ENCODE data around the gene CMTM8. TPM values are rescaled to one million over a fixed set of nuclear protein-coding genes. Genes with fewer than 3 reads are reported as not detected.
A peak's percentile ranks its signal among the peaks of the same experiment; 100 is the strongest.
"Not testable (repeated sequence)": the region's sequence is repeated elsewhere in the genome, so short reads cannot be mapped to it uniquely, and the experiment has no call there.

The CMTM8 gene
- total RNA-seq (1 to 10 TPM; 2.9 to 6.8 TPM), polyA plus RNA-seq (1 to 10 TPM in 1 of 2 donors, under 1 TPM in 1; 0.63 to 1.8 TPM)
- long read RNA-seq, donor 1, partial matches to known transcripts, result 0 of 8 reads
- long read RNA-seq, donor 1, other reads (novel, unspliced or antisense), result 7 of 8 reads
- long read RNA-seq, donor 2, transcript CMTM8-201 (4 exons, 1,174 nt), result major isoform, 5 of 11 reads
- long read RNA-seq, donor 2, partial matches to known transcripts, result 0 of 11 reads
- long read RNA-seq, donor 2, other reads (novel, unspliced or antisense), result 6 of 11 reads

- Histone ChIP-seq H3K27ac (ENCODE audit: low read depth in 1 of 2, low read length in 2 of 2) (no peak within 1 kb of the TSS), H3K9me3 (ENCODE audit: control insufficient read depth, low read length) (peaks cover 1% of the 10 kb centered on the region), H3K27me3 (ENCODE audit: control insufficient read depth in 1 of 2, insufficient read depth in 2 of 2, low read length in 1 of 2) (no peaks in the 10 kb centered on the region), H3K4me3 (ENCODE audit: low read length in 2 of 2) (peak within 1 kb of the TSS; percentile 80 to 86), H3K36me3 (ENCODE audit: control insufficient read depth in 1 of 2, insufficient read depth in 2 of 2, low read length in 1 of 2) (no peaks in the 10 kb centered on the region), H3K4me1 (ENCODE audit: control insufficient read depth in 1 of 2, insufficient read depth in 2 of 2, low read length in 2 of 2) (no peaks in the 10 kb centered on the region)
- DNase-seq, result peak; percentile 66 to 84
- peak; percentile 77 for ATAC-seq (ENCODE audit: low FRiP score)
- intact Hi-C loops (cut with DNase I), result no loop called here
- 1% methylated on average over 49 to 96 of the region's 96 CpGs for WGBS, 2 donors
Observed at GRCh38 chr3:32238453-32239306, at the start of gene CMTM8. Gene CMTM8, plus strand, starts transcription at chr3:32238680. Its CDS starts 293 bp downstream, at chr3:32238973.

- intact Hi-C loops (cut with DNase I), result no loop called here
Observed at GRCh38 chr3:32189693-32190092, 48.8 kb upstream of the CMTM8 start.

GRCh38 chr3:32190556-32190955, 47.9 kb upstream of the CMTM8 start:
- H3K27ac ChIP-seq (ENCODE audit: low read depth in 1 of 2, low read length in 2 of 2); H3K4me3 ChIP-seq (ENCODE audit: low read length in 2 of 2); ATAC-seq (ENCODE audit: low FRiP score); H3K4me1 ChIP-seq (ENCODE audit: control insufficient read depth in 1 of 2, insufficient read depth in 2 of 2, low read length in 2 of 2); intact Hi-C loops (cut with DNase I); H3K36me3 ChIP-seq (ENCODE audit: control insufficient read depth in 1 of 2, insufficient read depth in 2 of 2, low read length in 1 of 2); H3K9me3 ChIP-seq (ENCODE audit: control insufficient read depth, low read length); H3K27me3 ChIP-seq (ENCODE audit: control insufficient read depth in 1 of 2, insufficient read depth in 2 of 2, low read length in 1 of 2); DNase-seq: not testable (repeated sequence)
- WGBS, 2 donors, result 85 to 86% methylated on average over 6 of the region's 6 CpGs

More at GRCh38 chr3:32189693-32190092, 48.8 kb upstream of the CMTM8 start:
- H3K27ac ChIP-seq (ENCODE audit: low read depth in 1 of 2, low read length in 2 of 2), result no peak overlapping the region
- no peak for DNase-seq
- no peak overlapping the region for H3K4me3 ChIP-seq (ENCODE audit: low read length in 2 of 2)
- no peak for ATAC-seq (ENCODE audit: low FRiP score)
- H3K27me3 ChIP-seq (ENCODE audit: control insufficient read depth in 1 of 2, insufficient read depth in 2 of 2, low read length in 1 of 2), result no peaks in the 10 kb centered on the region
- WGBS, 2 donors, result 58 to 65% methylated on average over 3 of the region's 3 CpGs
- H3K9me3 ChIP-seq (ENCODE audit: control insufficient read depth, low read length), result peaks cover 2% of the 10 kb centered on the region
- H3K4me1 ChIP-seq (ENCODE audit: control insufficient read depth in 1 of 2, insufficient read depth in 2 of 2, low read length in 2 of 2), result no peaks in the 10 kb centered on the region
- peaks cover 0 to 1% of the 10 kb centered on the region in 2 donors for H3K36me3 ChIP-seq (ENCODE audit: control insufficient read depth in 1 of 2, insufficient read depth in 2 of 2, low read length in 1 of 2)

GRCh38 chr3:32193101-32193500, 45.4 kb upstream of the CMTM8 start:
- ATAC-seq (ENCODE audit: low FRiP score) (no peak), DNase-seq (no peak)
- no peaks in the 10 kb centered on the region for H3K27me3 ChIP-seq (ENCODE audit: control insufficient read depth in 1 of 2, insufficient read depth in 2 of 2, low read length in 1 of 2)
- H3K4me1 ChIP-seq (ENCODE audit: control insufficient read depth in 1 of 2, insufficient read depth in 2 of 2, low read length in 2 of 2), result no peaks in the 10 kb centered on the region
- H3K4me3 ChIP-seq (ENCODE audit: low read length in 2 of 2), result no peak overlapping the region
- H3K9me3 ChIP-seq (ENCODE audit: control insufficient read depth, low read length), result peaks cover 2% of the 10 kb centered on the region
- no peak overlapping the region for H3K27ac ChIP-seq (ENCODE audit: low read depth in 1 of 2, low read length in 2 of 2)
- peaks cover 0 to 1% of the 10 kb centered on the region in 2 donors for H3K36me3 ChIP-seq (ENCODE audit: control insufficient read depth in 1 of 2, insufficient read depth in 2 of 2, low read length in 1 of 2)
- intact Hi-C loops (cut with DNase I), result no loop called here

- WGBS, 2 donors, result 74 to 88% methylated on average over 1 of the region's 1 CpG
- Histone ChIP-seq H3K27me3 (ENCODE audit: control insufficient read depth in 1 of 2, insufficient read depth in 2 of 2, low read length in 1 of 2) (no peaks in the 10 kb centered on the region), H3K27ac (ENCODE audit: low read depth in 1 of 2, low read length in 2 of 2) (no peak overlapping the region), H3K36me3 (ENCODE audit: control insufficient read depth in 1 of 2, insufficient read depth in 2 of 2, low read length in 1 of 2) (peaks cover 0 to 1% of the 10 kb centered on the region in 2 donors), H3K9me3 (ENCODE audit: control insufficient read depth, low read length) (peaks cover under 1% of the 10 kb centered on the region), H3K4me1 (ENCODE audit: control insufficient read depth in 1 of 2, insufficient read depth in 2 of 2, low read length in 2 of 2) (no peaks in the 10 kb centered on the region), H3K4me3 (ENCODE audit: low read length in 2 of 2) (no peak overlapping the region)
- intact Hi-C loops (cut with DNase I), result no loop called here
- DNase-seq (no peak), ATAC-seq (ENCODE audit: low FRiP score) (no peak)
Observed at GRCh38 chr3:32194653-32195052, 43.8 kb upstream of the CMTM8 start.

GRCh38 chr3:32195995-32196540, 42.4 kb upstream of the CMTM8 start:
- Histone ChIP-seq H3K9me3 (ENCODE audit: control insufficient read depth, low read length) (no peaks in the 10 kb centered on the region), H3K27ac (ENCODE audit: low read depth in 1 of 2, low read length in 2 of 2) (no peak overlapping the region), H3K36me3 (ENCODE audit: control insufficient read depth in 1 of 2, insufficient read depth in 2 of 2, low read length in 1 of 2) (no peaks in the 10 kb centered on the region), H3K4me1 (ENCODE audit: control insufficient read depth in 1 of 2, insufficient read depth in 2 of 2, low read length in 2 of 2) (no peaks in the 10 kb centered on the region), H3K4me3 (ENCODE audit: low read length in 2 of 2) (no peak overlapping the region), H3K27me3 (ENCODE audit: control insufficient read depth in 1 of 2, insufficient read depth in 2 of 2, low read length in 1 of 2) (no peaks in the 10 kb centered on the region)
- intact Hi-C loops (cut with DNase I), result no loop called here
- ATAC-seq (ENCODE audit: low FRiP score) (no peak), DNase-seq (no peak)
- WGBS, 2 donors, result 86 to 89% methylated on average over 4 of the region's 4 CpGs

GRCh38 chr3:32197991-32198390, 40.5 kb upstream of the CMTM8 start:
- H3K9me3 ChIP-seq (ENCODE audit: control insufficient read depth, low read length), result no peaks in the 10 kb centered on the region
- no peaks in the 10 kb centered on the region for H3K27me3 ChIP-seq (ENCODE audit: control insufficient read depth in 1 of 2, insufficient read depth in 2 of 2, low read length in 1 of 2)
- intact Hi-C loops (cut with DNase I), result no loop called here
- no peaks in the 10 kb centered on the region for H3K36me3 ChIP-seq (ENCODE audit: control insufficient read depth in 1 of 2, insufficient read depth in 2 of 2, low read length in 1 of 2)
- ATAC-seq (ENCODE audit: low FRiP score) (no peak), DNase-seq (no peak)
- H3K4me3 ChIP-seq (ENCODE audit: low read length in 2 of 2), result no peak overlapping the region
- H3K4me1 ChIP-seq (ENCODE audit: control insufficient read depth in 1 of 2, insufficient read depth in 2 of 2, low read length in 2 of 2), result no peaks in the 10 kb centered on the region
- WGBS, 2 donors, result 98 to 100% methylated on average over 1 of the region's 1 CpG
- H3K27ac ChIP-seq (ENCODE audit: low read depth in 1 of 2, low read length in 2 of 2), result no peak overlapping the region

- ATAC-seq (ENCODE audit: low FRiP score), result no peak
- WGBS, 2 donors, result 94 to 98% methylated on average over 3 of the region's 3 CpGs
- intact Hi-C loops (cut with DNase I), result no loop called here
Observed at GRCh38 chr3:32198714-32199113, 39.8 kb upstream of the CMTM8 start.

More at GRCh38 chr3:32198714-32199113, 39.8 kb upstream of the CMTM8 start:
- Histone ChIP-seq H3K27me3 (ENCODE audit: control insufficient read depth in 1 of 2, insufficient read depth in 2 of 2, low read length in 1 of 2) (no peaks in the 10 kb centered on the region), H3K27ac (ENCODE audit: low read depth in 1 of 2, low read length in 2 of 2) (no peak overlapping the region), H3K9me3 (ENCODE audit: control insufficient read depth, low read length) (no peaks in the 10 kb centered on the region), H3K4me3 (ENCODE audit: low read length in 2 of 2) (no peak overlapping the region), H3K4me1 (ENCODE audit: control insufficient read depth in 1 of 2, insufficient read depth in 2 of 2, low read length in 2 of 2) (no peaks in the 10 kb centered on the region), H3K36me3 (ENCODE audit: control insufficient read depth in 1 of 2, insufficient read depth in 2 of 2, low read length in 1 of 2) (no peaks in the 10 kb centered on the region)
- no peak for DNase-seq

Data from aorta (tissue), 5 donors.